Vagina (tissue), 2 donors: Measurements from ENCODE around the gene IQGAP1.

ENCODE experiments used
- CTCF ChIP-seq, 3 experiments: fragments of 450-650 bp in 2 of 3; fragments of 200-600 bp in 1 of 3; sonication (generic) in 1 of 3; IDR thresholded peaks; one replicate each; pipeline ENCODE4 v1.5.1; 2017 to 2019; ENCODE audit warnings: antibody characterized with exemption in 3 of 3, mild to moderate bottlenecking in 2 of 3, moderate library complexity in 2 of 3
- POLR2A ChIP-seq, 2 donors: fragments of 450-650 bp; IDR thresholded peaks; one replicate each; pipeline ENCODE4 v1.6.1; 2017; ENCODE audit warnings: antibody characterized with exemption in 2 of 2, mild to moderate bottlenecking in 2 of 2, moderate library complexity in 2 of 2
- POLR2AphosphoS5 ChIP-seq, 2 donors: sonication (generic); formaldehyde crosslinking; IDR thresholded peaks; one replicate each; pipeline ENCODE4 v1.9.0; 2017; ENCODE audit warnings: antibody characterized with exemption in 2 of 2, mild to moderate bottlenecking in 2 of 2, low read depth in 1 of 2; ENCODE audit not compliant: insufficient read depth in 1 of 2

- TF ChIP-seq CTCF (IDR thresholded peaks at IDR 0.05) (no peak), POLR2AphosphoS5 (IDR thresholded peaks at IDR 0.05; ENCODE audit: insufficient read depth in 1 of 2, low read depth in 1 of 2) (no peak), POLR2A (IDR thresholded peaks at IDR 0.05) (no peak)
These were observed 19.9 kb downstream of the IQGAP1 start for GRCh38 chr15:90407871-90408317.
